Eye (tissue), 1 donor: ENCODE measurements around the gene BRICD5.

Experiments
- DNase-seq: peaks from one replicate; pipeline ENCODE4 v3.0.0-alpha.2; 2015

The BRICD5 gene

GRCh38 chr16:2179107-2179501, 31.6 kb downstream of the BRICD5 start:
- DNase-seq = no peak

- peak; percentile 63 for DNase-seq
Observed at GRCh38 chr16:2178321-2179106, 32.1 kb downstream of the BRICD5 start.

- DNase-seq = no peak
Observed at GRCh38 chr16:2177561-2177960, 33.1 kb downstream of the BRICD5 start.

- no peak for DNase-seq
Observed at GRCh38 chr16:2177101-2177500, 33.6 kb downstream of the BRICD5 start.

GRCh38 chr16:2176047-2176446, 34.6 kb downstream of the BRICD5 start:
- no peak for DNase-seq

GRCh38 chr16:2175454-2175853, 35.2 kb downstream of the BRICD5 start:
- DNase-seq = no peak

- DNase-seq = no peak
Observed at GRCh38 chr16:2174396-2175131, 36.1 kb downstream of the BRICD5 start.

GRCh38 chr16:2173916-2174315, 36.7 kb downstream of the BRICD5 start:
- DNase-seq = no peak

- DNase-seq = no peak
Observed at GRCh38 chr16:2173366-2173765, 37.3 kb downstream of the BRICD5 start.

GRCh38 chr16:2172688-2173335, 37.9 kb downstream of the BRICD5 start:
- DNase-seq = no peak

GRCh38 chr16:2171601-2172178, 39.0 kb downstream of the BRICD5 start:
- no peak for DNase-seq

GRCh38 chr16:2170587-2171435, 39.9 kb downstream of the BRICD5 start:
- no peak for DNase-seq

GRCh38 chr16:2170080-2170479, 40.6 kb downstream of the BRICD5 start:
- DNase-seq = no peak

- DNase-seq = no peak
Observed at GRCh38 chr16:2167068-2167638, 43.5 kb downstream of the BRICD5 start.

- DNase-seq = no peak
Observed at GRCh38 chr16:2166263-2167067, 44.2 kb downstream of the BRICD5 start.

- DNase-seq = no peak
Observed at GRCh38 chr16:2165861-2166260, 44.8 kb downstream of the BRICD5 start.

GRCh38 chr16:2163211-2163881, 47.3 kb downstream of the BRICD5 start:
- no peak for DNase-seq

- DNase-seq = no peak
Observed at GRCh38 chr16:2162676-2163118, 48.0 kb downstream of the BRICD5 start.

- DNase-seq = no peak
Observed at GRCh38 chr16:2161911-2162310, 48.8 kb downstream of the BRICD5 start.

GRCh38 chr16:2160915-2161551, 49.6 kb downstream of the BRICD5 start:
- peak; percentile 54 for DNase-seq
